VCaP (cell line): ENCODE data around the gene L2HGDH.

ENCODE experiments used
- H3K27ac ChIP-seq: fragments of 450-650 bp; 2 replicates; pipeline ENCODE4 v1.5.1; 2017
- CTCF ChIP-seq: fragments of 450-650 bp; conservative IDR thresholded peaks from 2 replicates; pipeline ENCODE4 v1.5.1; 2017; ENCODE audit warnings: mild to moderate bottlenecking, moderate library complexity

Gene L2HGDH

GRCh38 chr14:50228313-50228712, 83.7 kb downstream of the L2HGDH start:
- no peak for TF ChIP-seq CTCF

DNA sequence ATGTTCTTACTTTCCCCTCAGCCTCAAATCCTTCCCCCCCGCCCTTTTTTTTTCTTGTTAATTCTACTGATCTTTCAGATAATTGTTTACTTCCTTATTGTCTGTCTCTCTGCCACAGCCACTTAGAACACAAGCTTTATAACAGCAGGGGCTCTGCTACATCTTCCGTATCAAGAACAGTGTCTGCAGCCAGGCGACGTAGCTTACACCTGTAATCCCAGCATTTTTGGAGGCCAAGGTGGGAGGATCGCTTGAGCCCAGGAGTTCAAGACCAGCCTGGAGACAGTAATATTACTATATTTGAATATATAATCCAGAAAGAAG, 86.1 kb downstream of the L2HGDH start:
- H3K27ac ChIP-seq = peak overlapping the region; percentile 73
- TF ChIP-seq CTCF = no peak

More at GRCh38 chr14:50228313-50228712, 83.7 kb downstream of the L2HGDH start:
- no peak overlapping the region for H3K27ac ChIP-seq

DNA sequence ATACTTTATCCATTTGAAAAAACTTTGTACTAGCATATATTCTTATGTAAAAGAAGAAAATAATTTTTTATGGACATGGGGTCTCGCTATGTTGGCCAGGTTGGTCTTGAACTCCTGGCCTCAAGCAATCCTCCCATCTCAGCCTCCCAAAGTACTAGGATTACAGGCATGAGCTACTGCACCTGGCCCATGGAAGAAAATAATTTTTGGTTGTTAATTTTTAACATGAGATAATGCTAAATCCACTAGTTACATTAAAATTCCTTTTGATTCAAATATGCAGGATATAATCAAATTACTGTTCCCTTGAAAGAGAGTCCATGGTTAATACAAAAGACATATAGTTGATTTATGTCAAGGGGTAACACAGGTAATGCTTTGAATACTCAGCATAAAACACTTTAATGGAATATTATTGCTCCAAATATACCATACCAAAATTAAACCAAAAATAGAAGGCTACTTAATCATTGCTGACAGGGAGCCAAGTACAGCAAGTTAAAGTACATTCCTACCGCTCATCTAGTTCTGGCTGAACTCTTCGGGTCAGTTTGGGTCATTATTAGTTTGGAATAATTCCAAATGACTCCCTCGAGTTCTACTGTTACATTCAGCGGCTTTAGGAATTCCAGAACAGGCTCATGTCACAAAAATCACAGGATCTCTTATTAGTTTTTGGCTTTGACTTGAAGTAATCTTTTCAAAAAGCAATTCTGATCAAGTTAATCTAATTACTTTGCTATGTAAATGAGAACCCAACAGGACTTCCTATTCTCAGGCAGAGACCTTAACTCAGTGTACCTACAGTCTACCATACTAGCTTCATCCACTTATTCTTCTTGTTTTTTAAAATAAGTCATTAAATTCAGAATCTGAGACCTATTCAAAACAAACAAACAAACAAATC, 86.7 kb downstream of the L2HGDH start:
- no peak for TF ChIP-seq CTCF
- peak overlapping the region; percentile 73 for H3K27ac ChIP-seq

GRCh38 chr14:50222055-50222613, 89.9 kb downstream of the L2HGDH start:
- no peak for TF ChIP-seq CTCF
- no peak overlapping the region for H3K27ac ChIP-seq

- no peak overlapping the region for H3K27ac ChIP-seq
- TF ChIP-seq CTCF = no peak
Observed at GRCh38 chr14:50218501-50218900, 93.5 kb downstream of the L2HGDH start.

DNA sequence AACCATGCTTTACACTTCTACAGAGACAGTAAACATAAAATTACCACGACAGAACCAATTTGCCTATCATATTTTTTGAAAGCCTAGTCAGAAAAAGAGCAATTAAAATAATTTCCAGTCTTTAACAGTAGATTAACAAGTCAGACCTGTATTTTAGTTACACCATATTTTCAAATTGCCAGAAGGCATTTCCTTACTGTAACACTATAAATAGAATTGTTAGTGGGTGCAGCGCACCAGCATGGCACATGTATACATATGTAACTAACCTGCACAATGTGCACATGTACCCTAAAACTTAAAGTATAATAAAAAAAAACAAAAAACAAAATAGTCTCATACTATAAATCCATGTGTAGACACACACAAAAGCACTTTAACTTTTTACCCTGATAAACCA, 96.6 kb downstream of the L2HGDH start:
- TF ChIP-seq CTCF = no peak
- peak overlapping the region; percentile 17 for H3K27ac ChIP-seq

DNA sequence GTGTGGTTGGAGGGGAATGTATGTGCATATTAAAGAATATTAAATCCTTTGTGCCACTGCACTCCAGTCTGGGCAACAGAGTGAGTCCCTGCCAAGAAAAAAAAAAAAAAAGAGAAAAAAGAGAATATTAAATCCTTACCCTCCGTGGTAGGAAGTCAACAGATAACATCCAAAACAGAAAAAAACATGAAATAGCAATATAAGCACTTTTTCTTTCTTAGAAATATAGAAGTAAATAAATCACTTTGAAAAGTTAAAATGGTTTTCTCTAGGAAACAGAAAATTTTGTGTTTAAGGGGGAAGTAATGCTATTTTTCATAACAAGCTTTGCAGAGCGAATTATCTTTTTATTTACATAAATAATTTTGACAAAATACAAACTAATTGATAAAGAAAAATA, 98.2 kb downstream of the L2HGDH start:
- H3K27ac ChIP-seq = no peak overlapping the region
- no peak for TF ChIP-seq CTCF
